ENCODE data around the gene PLEKHA4.
"Not testable (repeated sequence)": the region's sequence is repeated elsewhere in the genome, so short reads cannot be mapped to it uniquely, and the experiment has no call there.

Gene PLEKHA4

DNA sequence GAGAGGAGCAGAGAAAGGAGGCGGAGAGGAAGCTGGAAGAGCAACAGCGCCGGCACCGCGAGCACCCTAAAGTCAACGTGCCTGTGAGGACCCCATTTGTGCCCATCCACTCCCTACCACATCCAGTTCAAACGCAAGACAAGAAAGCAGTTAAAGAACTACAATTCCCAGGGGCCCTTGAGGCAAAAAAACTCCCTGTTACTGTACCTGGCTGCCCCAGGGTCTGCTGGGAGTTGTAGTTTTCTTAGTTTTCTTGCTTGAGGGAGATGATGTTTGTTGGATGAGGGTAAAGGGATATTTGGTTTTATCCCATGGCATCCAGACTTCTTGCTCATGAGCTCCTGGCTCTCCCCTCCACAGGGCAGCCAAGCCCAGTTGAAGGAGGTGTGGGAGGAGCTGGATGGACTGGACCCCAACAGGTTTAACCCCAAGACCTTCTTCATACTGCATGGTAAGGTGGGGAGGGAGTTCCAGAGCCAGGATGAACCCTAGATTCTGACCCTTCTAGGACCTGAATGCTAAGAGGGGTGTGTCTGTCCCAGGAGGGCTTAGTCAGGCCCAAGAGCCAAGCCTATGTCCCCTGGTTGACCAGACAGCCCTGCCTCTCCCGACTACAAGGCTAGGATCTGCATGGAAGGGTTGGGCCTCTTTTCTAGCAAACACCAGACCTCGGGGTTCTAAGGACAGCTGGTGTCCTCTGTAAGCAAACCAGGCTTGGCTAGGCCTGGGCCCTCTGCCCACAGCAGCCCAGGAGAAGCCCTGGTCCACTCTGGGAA lies 44.9 kb upstream of the PLEKHA4 start:
- Histone ChIP-seq H2AFZ (no peak overlapping the region), H3K4me1 (peaks cover under 1% of the 10 kb centered on the region), H3K27me3 (ENCODE audit: control insufficient read depth, insufficient read depth, low read length) (no peaks in the 10 kb centered on the region), H3K9ac (no peak overlapping the region), H3K4me3 (ENCODE audit: low read depth, low read length) (no peak overlapping the region), H3K79me2 (peaks cover 3% of the 10 kb centered on the region), H3K9me3 (ENCODE audit: control insufficient read depth, low read length) (no peaks in the 10 kb centered on the region), H3K27ac (no peak overlapping the region), H3K36me3 (ENCODE audit: control insufficient read depth, insufficient read depth, low read length) (no peaks in the 10 kb centered on the region), H3K4me2 (ENCODE audit: low read length) (no peak overlapping the region)
- TF ChIP-seq, protein P1, sequence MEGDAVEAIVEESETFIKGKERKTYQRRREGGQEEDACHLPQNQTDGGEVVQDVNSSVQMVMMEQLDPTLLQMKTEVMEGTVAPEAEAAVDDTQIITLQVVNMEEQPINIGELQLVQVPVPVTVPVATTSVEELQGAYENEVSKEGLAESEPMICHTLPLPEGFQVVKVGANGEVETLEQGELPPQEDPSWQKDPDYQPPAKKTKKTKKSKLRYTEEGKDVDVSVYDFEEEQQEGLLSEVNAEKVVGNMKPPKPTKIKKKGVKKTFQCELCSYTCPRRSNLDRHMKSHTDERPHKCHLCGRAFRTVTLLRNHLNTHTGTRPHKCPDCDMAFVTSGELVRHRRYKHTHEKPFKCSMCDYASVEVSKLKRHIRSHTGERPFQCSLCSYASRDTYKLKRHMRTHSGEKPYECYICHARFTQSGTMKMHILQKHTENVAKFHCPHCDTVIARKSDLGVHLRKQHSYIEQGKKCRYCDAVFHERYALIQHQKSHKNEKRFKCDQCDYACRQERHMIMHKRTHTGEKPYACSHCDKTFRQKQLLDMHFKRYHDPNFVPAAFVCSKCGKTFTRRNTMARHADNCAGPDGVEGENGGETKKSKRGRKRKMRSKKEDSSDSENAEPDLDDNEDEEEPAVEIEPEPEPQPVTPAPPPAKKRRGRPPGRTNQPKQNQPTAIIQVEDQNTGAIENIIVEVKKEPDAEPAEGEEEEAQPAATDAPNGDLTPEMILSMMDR (IDR thresholded peaks at IDR 0.05): no peak

DNA sequence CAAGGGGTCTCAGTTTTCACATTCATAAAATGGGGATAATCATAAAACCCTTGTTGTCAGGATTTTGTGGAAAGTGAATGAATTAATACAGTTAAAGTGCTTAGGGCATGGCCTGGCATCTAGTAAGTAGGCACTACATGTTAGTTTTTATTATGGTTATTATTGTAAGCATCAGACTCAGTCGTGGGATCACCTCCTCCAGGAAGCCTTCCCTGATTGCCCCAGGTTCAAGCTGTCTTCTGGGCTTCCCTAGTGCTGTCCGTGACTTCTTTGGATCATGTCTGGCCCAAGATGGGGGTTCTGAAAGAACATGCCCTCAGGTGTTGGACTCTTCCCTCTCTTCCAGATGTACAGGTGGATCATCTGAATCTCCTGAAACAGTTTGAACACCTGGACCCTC lies 42.4 kb upstream of the PLEKHA4 start:
- peaks cover 21% of the 10 kb centered on the region for H3K4me1 ChIP-seq
- H3K9me3 ChIP-seq (ENCODE audit: control insufficient read depth, low read length): no peaks in the 10 kb centered on the region
- H3K9ac ChIP-seq: no peak overlapping the region
- peaks cover 3% of the 10 kb centered on the region for H3K79me2 ChIP-seq
- no peak overlapping the region for H3K4me3 ChIP-seq (ENCODE audit: low read depth, low read length)
- H3K27ac ChIP-seq: no peak overlapping the region
- TF ChIP-seq, protein P1 (IDR thresholded peaks at IDR 0.05): no peak
- no peak overlapping the region for H2AFZ ChIP-seq
- no peak overlapping the region for H3K4me2 ChIP-seq (ENCODE audit: low read length)
- no peaks in the 10 kb centered on the region for H3K27me3 ChIP-seq (ENCODE audit: control insufficient read depth, insufficient read depth, low read length)
- H3K36me3 ChIP-seq (ENCODE audit: control insufficient read depth, insufficient read depth, low read length): no peaks in the 10 kb centered on the region

DNA sequence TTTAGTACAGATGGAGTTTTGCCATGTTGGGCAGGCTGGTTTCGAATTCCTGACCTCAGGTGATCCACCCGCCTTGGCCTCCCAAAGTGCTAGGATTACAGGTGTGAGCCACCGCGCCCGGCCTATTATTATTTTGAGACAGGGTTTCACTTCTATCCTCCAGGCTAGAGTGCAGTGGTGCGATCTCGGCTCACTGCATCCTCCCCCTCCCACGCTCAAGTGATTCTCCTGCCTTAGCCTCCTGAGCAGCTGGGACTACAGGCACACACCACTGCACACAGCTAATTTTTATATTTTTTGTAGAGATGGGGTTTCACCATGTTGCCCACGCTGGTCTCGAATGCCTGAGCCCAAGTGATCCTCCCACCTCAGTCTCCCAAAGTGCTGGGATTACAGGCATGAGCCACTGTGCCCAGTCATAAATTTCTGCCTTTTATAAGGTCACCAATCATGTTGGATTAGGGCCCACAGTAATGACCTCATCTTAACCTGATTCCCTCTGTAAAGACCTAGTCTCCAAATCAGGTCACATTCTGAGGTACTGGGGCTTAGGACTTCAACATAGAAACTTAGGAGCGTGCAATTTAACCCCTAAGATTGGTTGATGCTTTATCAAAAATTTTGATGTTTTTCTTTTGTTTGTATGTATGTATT lies 41.1 kb upstream of the PLEKHA4 start:
- Histone ChIP-seq H3K4me1 (peaks cover 29% of the 10 kb centered on the region), H3K27ac (peak overlapping the region; percentile 93)
- not testable (repeated sequence) for H3K36me3 ChIP-seq (ENCODE audit: control insufficient read depth, insufficient read depth, low read length); H3K9me3 ChIP-seq (ENCODE audit: control insufficient read depth, low read length); H3K27me3 ChIP-seq (ENCODE audit: control insufficient read depth, insufficient read depth, low read length); H3K4me2 ChIP-seq (ENCODE audit: low read length); H3K9ac ChIP-seq; H3K79me2 ChIP-seq; H3K4me3 ChIP-seq (ENCODE audit: low read depth, low read length); H2AFZ ChIP-seq

DNA sequence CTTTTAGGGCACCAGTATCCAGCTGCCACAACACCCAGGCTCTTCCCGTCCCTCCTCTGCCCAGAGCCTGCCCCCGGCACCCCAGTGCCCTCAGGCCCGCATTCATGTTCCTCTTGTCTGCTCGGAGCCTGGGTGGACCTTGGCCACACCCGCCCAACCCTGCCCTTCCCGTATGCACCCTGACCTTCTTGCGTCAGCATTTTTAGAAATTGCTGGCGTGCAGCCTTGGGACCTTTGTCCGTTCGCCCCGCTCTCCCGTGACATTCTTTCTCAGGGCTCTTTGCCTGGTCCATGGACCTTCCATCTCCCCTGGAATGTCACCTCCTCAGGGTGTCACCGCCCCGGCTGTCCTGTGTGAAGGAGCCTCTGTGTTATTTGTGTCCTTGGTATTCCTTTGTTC lies 39.3 kb upstream of the PLEKHA4 start:
- no peak overlapping the region for H2AFZ ChIP-seq
- H3K4me1 ChIP-seq: peaks cover 29% of the 10 kb centered on the region
- no peaks in the 10 kb centered on the region for H3K36me3 ChIP-seq (ENCODE audit: control insufficient read depth, insufficient read depth, low read length)
- H3K27me3 ChIP-seq (ENCODE audit: control insufficient read depth, insufficient read depth, low read length): no peaks in the 10 kb centered on the region
- peak overlapping the region; percentile 19 for H3K4me3 ChIP-seq (ENCODE audit: low read depth, low read length)
- peak overlapping the region; percentile 42 for H3K4me2 ChIP-seq (ENCODE audit: low read length)
- no peaks in the 10 kb centered on the region for H3K9me3 ChIP-seq (ENCODE audit: control insufficient read depth, low read length)
- H3K27ac ChIP-seq: peak overlapping the region; percentile 93
- TF ChIP-seq, protein P1 (IDR thresholded peaks at IDR 0.05): no peak
- H3K9ac ChIP-seq: no peak overlapping the region
- peaks cover 6% of the 10 kb centered on the region for H3K79me2 ChIP-seq

DNA sequence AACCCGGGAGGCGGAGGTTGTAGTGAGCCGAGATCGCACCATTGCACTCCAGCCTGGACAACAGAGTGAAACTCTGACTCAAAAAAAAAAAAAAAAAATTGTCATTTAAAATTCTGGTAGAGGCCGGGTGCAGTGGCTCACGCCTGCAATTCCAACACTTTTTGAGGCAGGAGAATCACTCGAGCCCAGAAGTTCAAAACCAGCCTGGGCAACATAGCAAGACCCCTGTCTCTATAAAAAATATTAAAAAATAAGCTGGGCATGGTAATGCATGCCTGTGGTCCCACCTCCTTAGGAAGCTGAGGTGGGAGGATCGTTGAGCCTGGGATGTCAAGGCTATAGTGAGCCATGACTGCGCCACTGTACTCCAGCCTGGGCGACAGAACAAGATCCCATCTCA lies 37.9 kb upstream of the PLEKHA4 start:
- TF ChIP-seq, protein P1 (IDR thresholded peaks at IDR 0.05): no peak
- Histone ChIP-seq H2AFZ (no peak overlapping the region), H3K27ac (peak overlapping the region; percentile 93), H3K9ac (no peak overlapping the region), H3K79me2 (peaks cover 17% of the 10 kb centered on the region), H3K4me2 (ENCODE audit: low read length) (no peak overlapping the region), H3K36me3 (ENCODE audit: control insufficient read depth, insufficient read depth, low read length) (no peaks in the 10 kb centered on the region), H3K27me3 (ENCODE audit: control insufficient read depth, insufficient read depth, low read length) (no peaks in the 10 kb centered on the region), H3K9me3 (ENCODE audit: control insufficient read depth, low read length) (no peaks in the 10 kb centered on the region), H3K4me3 (ENCODE audit: low read depth, low read length) (no peak overlapping the region), H3K4me1 (peaks cover 37% of the 10 kb centered on the region)
